NCI-H128 (cell line): ENCODE results near the gene B4GALT6.

Experiments
- DNase-seq: peaks from one replicate; lab custom pipeline; 2025; ENCODE audit not compliant: unreplicated experiment; lab: John Stamatoyannopoulos, UW

B4GALT6 gene

GRCh38 chr18:31660763-31661162, 23.6 kb downstream of the B4GALT6 start:
- DNase-seq, result no peak

GRCh38 chr18:31659576-31660177, 24.7 kb downstream of the B4GALT6 start:
- DNase-seq, result no peak

GRCh38 chr18:31658670-31659575, 25.5 kb downstream of the B4GALT6 start:
- DNase-seq, result no peak

GRCh38 chr18:31657823-31658669, 26.3 kb downstream of the B4GALT6 start:
- DNase-seq, result peak; percentile 24

- no peak for DNase-seq
Measured at GRCh38 chr18:31656754-31657153, 27.6 kb downstream of the B4GALT6 start.

- no peak for DNase-seq
Measured at GRCh38 chr18:31655354-31655753, 29.0 kb downstream of the B4GALT6 start.

GRCh38 chr18:31652877-31653276, 31.5 kb downstream of the B4GALT6 start:
- DNase-seq, result no peak

- no peak for DNase-seq
Measured at GRCh38 chr18:31652357-31652756, 32.0 kb downstream of the B4GALT6 start.

GRCh38 chr18:31651369-31651768, 33.0 kb downstream of the B4GALT6 start:
- DNase-seq, result no peak

GRCh38 chr18:31649978-31650719, 34.2 kb downstream of the B4GALT6 start:
- no peak for DNase-seq

GRCh38 chr18:31649449-31649848, 34.9 kb downstream of the B4GALT6 start:
- DNase-seq, result no peak

GRCh38 chr18:31648966-31649429, 35.4 kb downstream of the B4GALT6 start:
- DNase-seq, result no peak

- DNase-seq, result no peak
Measured at GRCh38 chr18:31648458-31648857, 35.9 kb downstream of the B4GALT6 start.

- no peak for DNase-seq
Measured at GRCh38 chr18:31647127-31647753, 37.1 kb downstream of the B4GALT6 start.

GRCh38 chr18:31646332-31647126, 37.9 kb downstream of the B4GALT6 start:
- DNase-seq, result no peak

- DNase-seq, result no peak
Measured at GRCh38 chr18:31645411-31645810, 39.0 kb downstream of the B4GALT6 start.

- no peak for DNase-seq
Measured at GRCh38 chr18:31643003-31643402, 41.4 kb downstream of the B4GALT6 start.

GRCh38 chr18:31637445-31637844, 46.9 kb downstream of the B4GALT6 start:
- no peak for DNase-seq

GRCh38 chr18:31636387-31636786, 48.0 kb downstream of the B4GALT6 start:
- no peak for DNase-seq
